IMR-90 (cell line): Measurements from ENCODE around the gene EDIL3. TPM values are rescaled to one million over a fixed set of nuclear protein-coding genes. Genes with fewer than 3 reads are reported as not detected.

Experiments
- ATAC-seq: fragments of 200-7000 bp; cut with Tn5 transposase; 2 replicates; pipeline ENCODE4 v1.9.1; 2020; ENCODE audit warnings: low read depth, mild to moderate bottlenecking, moderate library complexity
- BruUV-seq: library from RNA; stranded (reverse); fragments of 400-500 nt; replicated peaks from 2 replicates; lab custom pipeline; 2021; lab: Mats Ljungman, UMichigan
- CTCF ChIA-PET: fragments of 300-600 bp; formaldehyde crosslinking; extraction: SDS; loops from one replicate; lab custom pipeline; 2021; ENCODE audit warnings: antibody characterized with exemption; lab: Yijun Ruan, JAX
- POLR2A ChIA-PET: fragments of 300-600 bp; sonication (Branson Sonifier 250); formaldehyde crosslinking; loops from one replicate; lab custom pipeline; 2022; ENCODE audit warnings: antibody characterized with exemption; ENCODE audit not compliant: unreplicated experiment; lab: Charles Lee
- DNase-seq: peaks from one replicate; pipeline ENCODE4 v3.0.0; 2013
- H2AFZ ChIP-seq: replicated peaks from 2 replicates; pipeline ENCODE3; 2013; ENCODE audit warnings: low read length, mild to moderate bottlenecking; ENCODE audit not compliant: poor library complexity
- H2AK5ac ChIP-seq: 2 replicates; pipeline ENCODE4 v1.6.1; 2013; ENCODE audit warnings: low read depth, low read length, inconsistent platforms
- H2AK9ac ChIP-seq: replicated peaks from 2 replicates; pipeline ENCODE3; 2013; ENCODE audit warnings: mild to moderate bottlenecking, low read depth, low read length, moderate library complexity; ENCODE audit not compliant: poor library complexity
- H2BK120ac ChIP-seq: 2 replicates; pipeline ENCODE4 v1.6.1; 2013; ENCODE audit warnings: low read depth, low read length, inconsistent platforms
- H2BK15ac ChIP-seq: 3 replicates; pipeline ENCODE4 v1.6.1; 2013; ENCODE audit warnings: low read depth, low read length, inconsistent platforms
- H2BK20ac ChIP-seq: 2 replicates; pipeline ENCODE4 v1.6.1; 2013; ENCODE audit warnings: low read depth, mild to moderate bottlenecking, inconsistent platforms, low read length, moderate library complexity
- H2BK5ac ChIP-seq: 2 replicates; pipeline ENCODE4 v1.6.1; 2013; ENCODE audit warnings: mild to moderate bottlenecking, low read depth, low read length, inconsistent platforms; ENCODE audit not compliant: poor library complexity, severe bottlenecking
- H3K14ac ChIP-seq: replicated peaks from 2 replicates; pipeline ENCODE4 v1.6.1; 2013; ENCODE audit warnings: low read depth, low read length, inconsistent platforms
- H3K18ac ChIP-seq: 2 replicates; pipeline ENCODE4 v1.6.1; 2013; ENCODE audit warnings: low read depth, low read length, control low read depth
- H3K23ac ChIP-seq: 2 replicates; pipeline ENCODE4 v1.6.1; 2013; ENCODE audit warnings: low read depth, low read length, inconsistent platforms
- H3K27ac ChIP-seq: 2 replicates; pipeline ENCODE4 v1.5.1; 2013; ENCODE audit warnings: mild to moderate bottlenecking, control low read depth, low read length; ENCODE audit not compliant: insufficient read depth
- H3K27me3 ChIP-seq: 2 replicates; pipeline ENCODE4 v1.6.1; 2013; ENCODE audit warnings: low read length; ENCODE audit not compliant: control insufficient read depth, insufficient read depth
- H3K36me3 ChIP-seq: 2 replicates; pipeline ENCODE4 v1.6.1; 2013; ENCODE audit warnings: low read length, mixed read lengths; ENCODE audit not compliant: control insufficient read depth, insufficient read depth
- H3K4ac ChIP-seq: 2 replicates; pipeline ENCODE4 v1.6.1; 2013; ENCODE audit warnings: low read depth, low read length, inconsistent platforms
- H3K4me1 ChIP-seq: 2 replicates; pipeline ENCODE4 v1.6.1; 2013; ENCODE audit warnings: low read length, mixed read lengths; ENCODE audit not compliant: control insufficient read depth, insufficient read depth
- H3K4me2 ChIP-seq: 2 replicates; pipeline ENCODE4 v1.6.1; 2013; ENCODE audit warnings: low read depth, mild to moderate bottlenecking, control low read depth, low read length, moderate library complexity
- H3K4me3 ChIP-seq: 2 replicates; pipeline ENCODE4 v1.5.1; 2013; ENCODE audit warnings: low read depth, mild to moderate bottlenecking, control low read depth, low read length, moderate library complexity; ENCODE audit not compliant: insufficient read depth
- H3K56ac ChIP-seq: 2 replicates; pipeline ENCODE4 v1.6.1; 2013; ENCODE audit warnings: low read length, inconsistent platforms; ENCODE audit not compliant: insufficient read depth; ENCODE audit errors: extremely low read depth
- H3K79me1 ChIP-seq, 2 experiments: 2 replicates each; pipeline ENCODE4 v1.6.1; 2013; ENCODE audit warnings: low read length in 2 of 2, inconsistent platforms in 1 of 2, low read depth in 1 of 2
- H3K9ac ChIP-seq: 2 replicates; pipeline ENCODE4 v1.6.1; 2013; ENCODE audit warnings: low read depth, low read length, control low read depth
- H3K9me1 ChIP-seq: 2 replicates; pipeline ENCODE4 v1.6.1; 2013; ENCODE audit warnings: low read length, inconsistent platforms; ENCODE audit not compliant: insufficient read depth
- H3K9me3 ChIP-seq: 2 replicates; pipeline ENCODE4 v1.6.1; 2013; ENCODE audit warnings: low read length; ENCODE audit not compliant: control insufficient read depth, insufficient read depth
- H4K20me1 ChIP-seq: 2 replicates; pipeline ENCODE4 v1.6.1; 2013; ENCODE audit warnings: low read length, inconsistent platforms; ENCODE audit not compliant: insufficient read depth
- H4K5ac ChIP-seq: 2 replicates; pipeline ENCODE4 v1.6.1; 2013; ENCODE audit warnings: mild to moderate bottlenecking, low read depth, low read length, control low read depth
- H4K8ac ChIP-seq, 2 experiments: 2 replicates each; pipeline ENCODE4 v1.6.1; 2013; ENCODE audit warnings: low read depth in 2 of 2, low read length in 2 of 2, control low read depth in 1 of 2, inconsistent platforms in 1 of 2
- H4K91ac ChIP-seq: 2 replicates; pipeline ENCODE4 v1.6.1; 2013; ENCODE audit warnings: low read depth, low read length, inconsistent platforms; ENCODE audit not compliant: insufficient read depth
- BHLHE40 ChIP-seq: fragments of 150-350 bp; IDR thresholded peaks from 2 replicates; pipeline ENCODE4 v1.6.1; 2016; ENCODE audit warnings: mild to moderate bottlenecking, low read depth, low read length
- CEBPB ChIP-seq: IDR thresholded peaks from 2 replicates; pipeline ENCODE4 v1.6.1; 2012; ENCODE audit warnings: low read depth, low read length, improper control_type of control experiment
- CHD1 ChIP-seq: IDR thresholded peaks from 2 replicates; pipeline ENCODE4 v1.6.1; 2012; ENCODE audit warnings: low read depth, low read length, improper control_type of control experiment
- ELK1 ChIP-seq: fragments of 150-350 bp; IDR thresholded peaks from 2 replicates; pipeline ENCODE4 v1.6.1; 2016; ENCODE audit warnings: low read depth, mild to moderate bottlenecking, low read length, moderate library complexity, borderline replicate concordance
- FOS ChIP-seq: fragments of 150-350 bp; IDR thresholded peaks from 2 replicates; pipeline ENCODE4 v1.6.1; 2016; ENCODE audit warnings: low read depth, low read length
- MAFK ChIP-seq: IDR thresholded peaks from 2 replicates; pipeline ENCODE4 v1.6.1; 2012; ENCODE audit warnings: low read depth, low read length, improper control_type of control experiment
- MAZ ChIP-seq: IDR thresholded peaks from 2 replicates; pipeline ENCODE4 v1.6.1; 2012; ENCODE audit warnings: low read depth, mild to moderate bottlenecking, low read length, improper control_type of control experiment, moderate library complexity, borderline replicate concordance
- MXI1 ChIP-seq: IDR thresholded peaks from 2 replicates; pipeline ENCODE4 v1.6.1; 2012; ENCODE audit warnings: low read depth, mild to moderate bottlenecking, low read length, moderate library complexity, borderline replicate concordance
- NFE2L2 ChIP-seq: fragments of 150-350 bp; IDR thresholded peaks from 2 replicates; pipeline ENCODE4 v1.6.1; 2016; ENCODE audit warnings: low read depth, mild to moderate bottlenecking, low read length
- POLR2A ChIP-seq: IDR thresholded peaks from 2 replicates; pipeline ENCODE4 v1.6.1; 2012; ENCODE audit warnings: mild to moderate bottlenecking, low read depth, low read length
- RAD21 ChIP-seq: IDR thresholded peaks from 2 replicates; pipeline ENCODE4 v1.6.1; 2012; ENCODE audit warnings: low read length, improper control_type of control experiment
- RFX5 ChIP-seq: IDR thresholded peaks from 2 replicates; pipeline ENCODE4 v1.8.0; 2012; ENCODE audit warnings: low read depth, mild to moderate bottlenecking, low read length, moderate library complexity
- SMC3 ChIP-seq: fragments of 150-350 bp; IDR thresholded peaks from 2 replicates; pipeline ENCODE4 v1.6.1; 2016; ENCODE audit warnings: low read depth, mild to moderate bottlenecking, antibody characterized with exemption, low read length, moderate library complexity
- WGBS, 2 experiments: methylation state at CpG; one replicate each; pipeline versions ENCODE4 v1.1.5 to v1.1.7; 2013; ENCODE audit warnings: missing lambda C conversion rate in 2 of 2; ENCODE audit not compliant: insufficient read length in 1 of 2; ENCODE audit errors: extremely low coverage in 2 of 2; 5-methylcytosine and 5-hydroxymethylcytosine counted together
- dilution Hi-C: fragments of 300-500 bp; cut with HindIII; formaldehyde crosslinking; loops from one replicate; pipeline ENCODE4 v1.14.3; 2018; ENCODE audit warnings: low sequenced_read_pairs; ENCODE audit not compliant: unreplicated experiment
- in situ Hi-C: fragments of 300-500 bp; cut with MboI; formaldehyde crosslinking; loops from 3 replicates; pipeline ENCODE4 v1.14.3; 2019; ENCODE audit warnings: low sequenced_read_pairs, inconsistent platforms, mixed read lengths
- intact Hi-C: fragments of 100-400 bp; cut with micrococcal nuclease; formaldehyde crosslinking; loops from 2 replicates; pipeline ENCODE4 v1.10.0; 2022
- polyA plus RNA-seq, 3 experiments: library from polyadenylated mRNA; depleted of rRNA; stranded (reverse); fragments of >200 nt; gene quantifications; 2 replicates each; pipeline ENCODE4 v1.2.3, GENCODE V29; 2012; ENCODE audit warnings: low replicate concordance in 1 of 3
- total RNA-seq: library from RNA; depleted of rRNA; stranded (reverse); fragments of >200 nt; gene quantifications from 2 replicates; pipeline ENCODE4 v1.2.3, GENCODE V29; 2012
- TF ChIP-seq, protein P1 (sequence below): conservative IDR thresholded peaks from 2 replicates; pipeline ENCODE4 v1.5.1; 2012; ENCODE audit warnings: mild to moderate bottlenecking, low read depth, low read length, improper control_type of control experiment
- TF ChIP-seq, protein P2 (sequence below): fragments of 150-350 bp; IDR thresholded peaks from 2 replicates; pipeline ENCODE4 v1.6.1; 2017; ENCODE audit warnings: mild to moderate bottlenecking, antibody characterized with exemption, low read length, low read depth

The EDIL3 gene
- total and polyA plus RNA-seq, 2 of the 4 experiments (the other 2 are of a cell fraction), result 55.5 to 82.8 TPM

DNA sequence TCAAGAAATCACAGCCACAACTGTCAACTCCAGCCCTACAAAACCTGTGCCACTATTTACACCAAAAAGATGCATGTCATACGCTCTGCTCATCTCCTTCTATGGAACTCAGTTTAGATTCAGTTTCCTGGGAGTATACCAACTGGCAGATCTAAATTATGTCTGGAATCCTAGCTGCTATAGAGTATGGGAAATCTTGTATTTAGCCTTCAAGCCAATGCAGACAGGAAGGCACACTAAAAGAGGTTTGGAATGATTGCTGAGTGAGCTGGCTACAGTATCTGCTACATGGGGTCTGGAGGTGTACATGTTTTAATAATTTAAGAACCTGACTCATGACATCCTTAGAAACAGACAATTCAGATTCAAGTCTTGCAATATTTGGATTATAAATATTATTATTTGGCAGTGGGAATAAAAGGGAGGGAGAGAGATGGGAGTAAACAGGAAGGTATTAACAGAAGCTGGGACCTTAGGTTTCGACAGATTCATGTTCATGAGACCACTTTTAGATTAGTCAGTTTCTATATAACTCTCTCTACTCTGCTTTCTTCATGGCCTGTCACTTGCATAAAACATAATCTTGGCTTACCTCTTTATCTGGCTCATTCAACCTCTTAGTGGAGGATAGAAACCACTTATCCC, 485.2 kb downstream of the EDIL3 start:
- Histone ChIP-seq H3K4me1 (peaks cover 7% of the 10 kb centered on the region; the same call in 1 of the 2 replicates), H2AK9ac (no peak overlapping the region), H3K9me1 (peaks cover 6% of the 10 kb centered on the region; the same call in 1 of the 2 replicates), H2BK20ac (peak overlapping the region; percentile 80), H3K18ac (no peak overlapping the region; the same call in 1 of the 2 replicates), H4K5ac (no peak overlapping the region), H2BK15ac (no peak overlapping the region), H3K4me2 (no peak overlapping the region; the same call in 1 of the 2 replicates), H3K27me3 (no peaks in the 10 kb centered on the region), H3K14ac (peak overlapping the region; percentile 33; the same call in 1 of the 2 replicates), H3K9me3 (no peaks in the 10 kb centered on the region), H3K27ac (no peak overlapping the region), H3K36me3 (no peaks in the 10 kb centered on the region), H3K4me3 (no peak overlapping the region), H2AFZ (no peak overlapping the region), H3K4ac (peak overlapping the region; percentile 66; the same call in 1 of the 2 replicates), H3K9ac (no peak overlapping the region), H4K91ac (peak overlapping the region; percentile 59; the same call in 1 of the 2 replicates), H3K23ac (no peak overlapping the region), H4K20me1 (no peaks in the 10 kb centered on the region), H3K79me1 (no peaks in the 10 kb centered on the region), H2BK120ac (peak overlapping the region; percentile 39; the same call in 1 of the 2 replicates), H2AK5ac (no peak overlapping the region), H2BK5ac (peak overlapping the region; percentile 63), H3K56ac (no peak overlapping the region), H4K8ac (peak overlapping the region in 1 of 2 experiments; percentile 52; a peak in 2 of 4 replicates)
- in situ Hi-C loops, result no loop called here
- ATAC-seq (peak; percentile 80), DNase-seq (peak; percentile 67)
- CTCF ChIA-PET, result interaction anchor here (0.7 to 1.1 kb wide), 3 partner anchors 10 to 62 kb away, joined by 3 to 6 read pairs (median 3); no protein-coding TSS in a partner anchor
- dilution Hi-C loops, result no loop called here
- POLR2A ChIA-PET, result no interaction called here
- no CpG with 5 or more reads among the region's 2 CpGs for WGBS, 2 experiments
- BruUV-seq, result no TSS peak
- intact Hi-C loops, result no loop called here
- TF ChIP-seq MAZ, result no peak
- TF ChIP-seq, protein P1, sequence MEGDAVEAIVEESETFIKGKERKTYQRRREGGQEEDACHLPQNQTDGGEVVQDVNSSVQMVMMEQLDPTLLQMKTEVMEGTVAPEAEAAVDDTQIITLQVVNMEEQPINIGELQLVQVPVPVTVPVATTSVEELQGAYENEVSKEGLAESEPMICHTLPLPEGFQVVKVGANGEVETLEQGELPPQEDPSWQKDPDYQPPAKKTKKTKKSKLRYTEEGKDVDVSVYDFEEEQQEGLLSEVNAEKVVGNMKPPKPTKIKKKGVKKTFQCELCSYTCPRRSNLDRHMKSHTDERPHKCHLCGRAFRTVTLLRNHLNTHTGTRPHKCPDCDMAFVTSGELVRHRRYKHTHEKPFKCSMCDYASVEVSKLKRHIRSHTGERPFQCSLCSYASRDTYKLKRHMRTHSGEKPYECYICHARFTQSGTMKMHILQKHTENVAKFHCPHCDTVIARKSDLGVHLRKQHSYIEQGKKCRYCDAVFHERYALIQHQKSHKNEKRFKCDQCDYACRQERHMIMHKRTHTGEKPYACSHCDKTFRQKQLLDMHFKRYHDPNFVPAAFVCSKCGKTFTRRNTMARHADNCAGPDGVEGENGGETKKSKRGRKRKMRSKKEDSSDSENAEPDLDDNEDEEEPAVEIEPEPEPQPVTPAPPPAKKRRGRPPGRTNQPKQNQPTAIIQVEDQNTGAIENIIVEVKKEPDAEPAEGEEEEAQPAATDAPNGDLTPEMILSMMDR, result no peak
- no peak for TF ChIP-seq RFX5
- TF ChIP-seq, protein P2, sequence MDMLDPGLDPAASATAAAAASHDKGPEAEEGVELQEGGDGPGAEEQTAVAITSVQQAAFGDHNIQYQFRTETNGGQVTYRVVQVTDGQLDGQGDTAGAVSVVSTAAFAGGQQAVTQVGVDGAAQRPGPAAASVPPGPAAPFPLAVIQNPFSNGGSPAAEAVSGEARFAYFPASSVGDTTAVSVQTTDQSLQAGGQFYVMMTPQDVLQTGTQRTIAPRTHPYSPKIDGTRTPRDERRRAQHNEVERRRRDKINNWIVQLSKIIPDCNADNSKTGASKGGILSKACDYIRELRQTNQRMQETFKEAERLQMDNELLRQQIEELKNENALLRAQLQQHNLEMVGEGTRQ, result no peak
- TF ChIP-seq NFE2L2, result no peak
- no peak for TF ChIP-seq CEBPB
- no peak for TF ChIP-seq BHLHE40
- TF ChIP-seq CHD1, result no peak
- no peak for TF ChIP-seq MXI1
- TF ChIP-seq ELK1, result no peak
- no peak for TF ChIP-seq RAD21
- TF ChIP-seq FOS, result no peak
- TF ChIP-seq MAFK, result no peak
- no peak for TF ChIP-seq SMC3
- no peak for TF ChIP-seq POLR2A
